SK-N-SH treated with all-trans-retinoic acid at 6 μM for 48 hours (cell line): Measurements from ENCODE around the gene KHNYN.

ENCODE experiments used
- ATAC-seq: fragments of 200-7000 bp; cut with Tn5 transposase; 3 replicates; pipeline ENCODE4 v1.9.1; 2020; ENCODE audit warnings: mild to moderate bottlenecking, moderate library complexity
- ARNTL ChIP-seq: fragments of 450-650 bp; formaldehyde crosslinking; IDR thresholded peaks from 2 replicates; pipeline ENCODE4 v1.5.0; 2020; ENCODE audit warnings: low read depth, mild to moderate bottlenecking, moderate library complexity, borderline replicate concordance
- CSDC2 ChIP-seq: fragments of 250-450 bp; sonication (Bioruptor Pico); IDR thresholded peaks from 2 replicates; pipeline ENCODE4 v1.5.0; 2020; ENCODE audit warnings: mild to moderate bottlenecking, moderate library complexity
- ESRRG ChIP-seq: fragments of 250-450 bp; sonication (Bioruptor Pico); IDR thresholded peaks from 2 replicates; pipeline ENCODE4 v1.6.1; 2021; ENCODE audit warnings: mild to moderate bottlenecking
- GLIS3 ChIP-seq: fragments of 250-450 bp; sonication (Bioruptor Pico); IDR thresholded peaks from 2 replicates; pipeline ENCODE4 v1.5.0; 2020; ENCODE audit warnings: mild to moderate bottlenecking, moderate library complexity
- ISL1 ChIP-seq: fragments of 250-450 bp; sonication (Bioruptor Pico); IDR thresholded peaks from 2 replicates; pipeline ENCODE4 v2.1.2; 2022; ENCODE audit warnings: mild to moderate bottlenecking, moderate library complexity
- OSR1 ChIP-seq: fragments of 250-450 bp; sonication (Bioruptor Pico); IDR thresholded peaks from 2 replicates; pipeline ENCODE4 v1.8.0; 2022; ENCODE audit warnings: moderate library complexity, mild to moderate bottlenecking, inconsistent platforms
- PPARA ChIP-seq: fragments of 250-450 bp; sonication (Bioruptor Pico); IDR thresholded peaks from 2 replicates; pipeline ENCODE4 v1.5.0; 2020; ENCODE audit warnings: mild to moderate bottlenecking, borderline replicate concordance
- RARB ChIP-seq: fragments of 250-450 bp; sonication (Bioruptor Pico); IDR thresholded peaks from 2 replicates; pipeline ENCODE4 v1.8.0; 2021; ENCODE audit warnings: mild to moderate bottlenecking, moderate library complexity
- TOX ChIP-seq: fragments of 250-450 bp; sonication (Bioruptor Pico); IDR thresholded peaks from 2 replicates; pipeline ENCODE4 v1.8.0; 2021; ENCODE audit warnings: mild to moderate bottlenecking, moderate library complexity, borderline replicate concordance
- ZFP3 ChIP-seq: fragments of 250-450 bp; sonication (Bioruptor Pico); IDR thresholded peaks from 2 replicates; pipeline ENCODE4 v1.5.0; 2020; ENCODE audit warnings: mild to moderate bottlenecking, moderate library complexity
- ZNF565 ChIP-seq: fragments of 450-650 bp; formaldehyde crosslinking; conservative IDR thresholded peaks from 2 replicates; pipeline ENCODE4 v1.5.0; 2020; ENCODE audit warnings: low read depth, mild to moderate bottlenecking, moderate library complexity
- ZNF70 ChIP-seq: fragments of 450-650 bp; formaldehyde crosslinking; IDR thresholded peaks from 2 replicates; pipeline ENCODE4 v1.5.0; 2020; ENCODE audit warnings: mild to moderate bottlenecking, moderate library complexity
- TF ChIP-seq, protein P1 (sequence below): fragments of 250-450 bp; sonication (Bioruptor Pico); IDR thresholded peaks from 2 replicates; pipeline ENCODE4 v1.5.1; 2021; ENCODE audit warnings: mild to moderate bottlenecking, moderate library complexity
- TF ChIP-seq, protein P2 (sequence below): fragments of 250-450 bp; sonication (Bioruptor Pico); IDR thresholded peaks from 2 replicates; pipeline ENCODE4 v1.8.0; 2021; ENCODE audit warnings: low read depth, mild to moderate bottlenecking, moderate library complexity, borderline replicate concordance
- TF ChIP-seq, protein P3 (sequence below): fragments of 250-450 bp; sonication (Bioruptor Pico); IDR thresholded peaks from 2 replicates; pipeline ENCODE4 v1.5.0; 2020; ENCODE audit warnings: mild to moderate bottlenecking, moderate library complexity
- TF ChIP-seq, protein P4 (sequence below): fragments of 250-450 bp; sonication (Bioruptor Pico); IDR thresholded peaks from 2 replicates; pipeline ENCODE4 v1.8.0; 2020; ENCODE audit warnings: mild to moderate bottlenecking, moderate library complexity, borderline replicate concordance

KHNYN gene

DNA sequence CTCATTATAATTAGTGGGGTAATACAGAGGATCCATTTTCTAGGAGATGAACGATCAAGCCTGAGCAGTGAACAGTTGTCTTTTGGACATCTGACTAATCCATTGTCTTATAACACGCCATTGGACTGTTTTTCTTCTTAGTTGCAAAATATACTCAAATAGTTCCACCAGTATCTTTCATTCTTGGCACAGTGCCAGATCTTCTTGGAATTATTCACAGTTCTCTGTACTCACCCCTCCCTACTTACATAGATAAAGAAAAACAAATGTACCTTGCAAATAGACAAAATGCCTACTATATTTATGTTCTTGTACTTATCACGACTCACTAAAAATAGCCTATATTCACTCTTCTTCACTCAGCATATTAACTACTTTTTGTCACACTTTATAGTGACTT is 4.0 kb upstream of the KHNYN start:
- no peak for ATAC-seq
- TF ChIP-seq ARNTL (CRISPR knock-in tag) = no peak
- no peak for TF ChIP-seq RARB (CRISPR knock-in tag)
- no peak for TF ChIP-seq OSR1
- TF ChIP-seq, protein P1, sequence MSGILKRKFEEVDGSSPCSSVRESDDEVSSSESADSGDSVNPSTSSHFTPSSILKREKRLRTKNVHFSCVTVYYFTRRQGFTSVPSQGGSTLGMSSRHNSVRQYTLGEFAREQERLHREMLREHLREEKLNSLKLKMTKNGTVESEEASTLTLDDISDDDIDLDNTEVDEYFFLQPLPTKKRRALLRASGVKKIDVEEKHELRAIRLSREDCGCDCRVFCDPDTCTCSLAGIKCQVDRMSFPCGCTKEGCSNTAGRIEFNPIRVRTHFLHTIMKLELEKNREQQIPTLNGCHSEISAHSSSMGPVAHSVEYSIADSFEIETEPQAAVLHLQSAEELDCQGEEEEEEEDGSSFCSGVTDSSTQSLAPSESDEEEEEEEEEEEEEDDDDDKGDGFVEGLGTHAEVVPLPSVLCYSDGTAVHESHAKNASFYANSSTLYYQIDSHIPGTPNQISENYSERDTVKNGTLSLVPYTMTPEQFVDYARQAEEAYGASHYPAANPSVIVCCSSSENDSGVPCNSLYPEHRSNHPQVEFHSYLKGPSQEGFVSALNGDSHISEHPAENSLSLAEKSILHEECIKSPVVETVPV (CRISPR knock-in tag) = no peak
- TF ChIP-seq, protein P2, sequence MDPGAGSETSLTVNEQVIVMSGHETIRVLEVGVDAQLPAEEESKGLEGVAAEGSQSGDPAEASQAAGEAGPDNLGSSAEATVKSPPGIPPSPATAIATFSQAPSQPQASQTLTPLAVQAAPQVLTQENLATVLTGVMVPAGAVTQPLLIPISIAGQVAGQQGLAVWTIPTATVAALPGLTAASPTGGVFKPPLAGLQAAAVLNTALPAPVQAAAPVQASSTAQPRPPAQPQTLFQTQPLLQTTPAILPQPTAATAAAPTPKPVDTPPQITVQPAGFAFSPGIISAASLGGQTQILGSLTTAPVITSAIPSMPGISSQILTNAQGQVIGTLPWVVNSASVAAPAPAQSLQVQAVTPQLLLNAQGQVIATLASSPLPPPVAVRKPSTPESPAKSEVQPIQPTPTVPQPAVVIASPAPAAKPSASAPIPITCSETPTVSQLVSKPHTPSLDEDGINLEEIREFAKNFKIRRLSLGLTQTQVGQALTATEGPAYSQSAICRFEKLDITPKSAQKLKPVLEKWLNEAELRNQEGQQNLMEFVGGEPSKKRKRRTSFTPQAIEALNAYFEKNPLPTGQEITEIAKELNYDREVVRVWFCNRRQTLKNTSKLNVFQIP (CRISPR knock-in tag) = no peak

DNA sequence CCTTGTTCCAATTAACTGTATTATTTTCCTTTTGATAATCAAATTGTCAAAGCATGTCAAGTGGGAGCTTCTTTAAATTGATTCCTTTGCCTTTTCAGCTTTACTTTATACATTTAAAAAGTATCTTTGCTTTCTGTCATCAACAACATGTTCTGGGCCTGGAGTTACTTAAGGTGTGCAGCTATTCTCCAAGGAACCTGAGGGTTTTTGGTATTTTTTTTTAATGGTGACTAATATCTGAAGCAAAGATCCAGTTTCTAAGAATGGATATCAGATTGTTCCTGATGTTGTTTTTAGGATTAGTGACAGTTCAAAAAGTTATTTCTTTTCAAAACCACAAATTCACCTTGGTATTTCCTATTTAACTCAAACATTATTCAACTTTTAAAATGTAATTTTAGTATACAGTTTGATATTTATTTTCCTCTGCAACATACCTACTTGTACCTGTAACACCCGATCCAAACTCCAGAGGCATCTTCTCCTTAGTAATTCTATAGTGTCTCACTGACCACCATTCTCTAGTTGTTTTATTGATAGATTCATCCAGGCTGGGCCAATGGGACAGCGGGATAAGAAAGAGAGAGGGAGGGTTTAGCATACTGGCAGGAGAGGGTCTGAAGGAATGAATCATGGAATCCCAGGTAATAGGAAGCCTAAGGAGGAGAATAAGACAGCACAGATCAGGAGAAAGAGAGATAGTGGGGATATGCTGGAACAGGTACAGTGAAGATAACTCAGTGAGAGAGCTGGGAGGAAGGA is 3.4 kb upstream of the KHNYN start:
- ATAC-seq = no peak
- TF ChIP-seq RARB (CRISPR knock-in tag) = no peak
- TF ChIP-seq ZFP3 (CRISPR knock-in tag) = no peak
- TF ChIP-seq, protein P3, sequence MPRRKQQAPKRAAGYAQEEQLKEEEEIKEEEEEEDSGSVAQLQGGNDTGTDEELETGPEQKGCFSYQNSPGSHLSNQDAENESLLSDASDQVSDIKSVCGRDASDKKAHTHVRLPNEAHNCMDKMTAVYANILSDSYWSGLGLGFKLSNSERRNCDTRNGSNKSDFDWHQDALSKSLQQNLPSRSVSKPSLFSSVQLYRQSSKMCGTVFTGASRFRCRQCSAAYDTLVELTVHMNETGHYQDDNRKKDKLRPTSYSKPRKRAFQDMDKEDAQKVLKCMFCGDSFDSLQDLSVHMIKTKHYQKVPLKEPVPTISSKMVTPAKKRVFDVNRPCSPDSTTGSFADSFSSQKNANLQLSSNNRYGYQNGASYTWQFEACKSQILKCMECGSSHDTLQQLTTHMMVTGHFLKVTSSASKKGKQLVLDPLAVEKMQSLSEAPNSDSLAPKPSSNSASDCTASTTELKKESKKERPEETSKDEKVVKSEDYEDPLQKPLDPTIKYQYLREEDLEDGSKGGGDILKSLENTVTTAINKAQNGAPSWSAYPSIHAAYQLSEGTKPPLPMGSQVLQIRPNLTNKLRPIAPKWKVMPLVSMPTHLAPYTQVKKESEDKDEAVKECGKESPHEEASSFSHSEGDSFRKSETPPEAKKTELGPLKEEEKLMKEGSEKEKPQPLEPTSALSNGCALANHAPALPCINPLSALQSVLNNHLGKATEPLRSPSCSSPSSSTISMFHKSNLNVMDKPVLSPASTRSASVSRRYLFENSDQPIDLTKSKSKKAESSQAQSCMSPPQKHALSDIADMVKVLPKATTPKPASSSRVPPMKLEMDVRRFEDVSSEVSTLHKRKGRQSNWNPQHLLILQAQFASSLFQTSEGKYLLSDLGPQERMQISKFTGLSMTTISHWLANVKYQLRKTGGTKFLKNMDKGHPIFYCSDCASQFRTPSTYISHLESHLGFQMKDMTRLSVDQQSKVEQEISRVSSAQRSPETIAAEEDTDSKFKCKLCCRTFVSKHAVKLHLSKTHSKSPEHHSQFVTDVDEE (CRISPR knock-in tag) = no peak
- TF ChIP-seq ESRRG (CRISPR knock-in tag) = no peak
- TF ChIP-seq GLIS3 (CRISPR knock-in tag) = no peak
- no peak for TF ChIP-seq ISL1 (CRISPR knock-in tag)
- TF ChIP-seq, protein P4, sequence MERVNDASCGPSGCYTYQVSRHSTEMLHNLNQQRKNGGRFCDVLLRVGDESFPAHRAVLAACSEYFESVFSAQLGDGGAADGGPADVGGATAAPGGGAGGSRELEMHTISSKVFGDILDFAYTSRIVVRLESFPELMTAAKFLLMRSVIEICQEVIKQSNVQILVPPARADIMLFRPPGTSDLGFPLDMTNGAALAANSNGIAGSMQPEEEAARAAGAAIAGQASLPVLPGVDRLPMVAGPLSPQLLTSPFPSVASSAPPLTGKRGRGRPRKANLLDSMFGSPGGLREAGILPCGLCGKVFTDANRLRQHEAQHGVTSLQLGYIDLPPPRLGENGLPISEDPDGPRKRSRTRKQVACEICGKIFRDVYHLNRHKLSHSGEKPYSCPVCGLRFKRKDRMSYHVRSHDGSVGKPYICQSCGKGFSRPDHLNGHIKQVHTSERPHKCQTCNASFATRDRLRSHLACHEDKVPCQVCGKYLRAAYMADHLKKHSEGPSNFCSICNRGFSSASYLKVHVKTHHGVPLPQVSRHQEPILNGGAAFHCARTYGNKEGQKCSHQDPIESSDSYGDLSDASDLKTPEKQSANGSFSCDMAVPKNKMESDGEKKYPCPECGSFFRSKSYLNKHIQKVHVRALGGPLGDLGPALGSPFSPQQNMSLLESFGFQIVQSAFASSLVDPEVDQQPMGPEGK (CRISPR knock-in tag) = no peak
- TF ChIP-seq ZNF565 (CRISPR knock-in tag) = no peak
- TF ChIP-seq, protein P1 (CRISPR knock-in tag) = no peak
- no peak for TF ChIP-seq PPARA

DNA sequence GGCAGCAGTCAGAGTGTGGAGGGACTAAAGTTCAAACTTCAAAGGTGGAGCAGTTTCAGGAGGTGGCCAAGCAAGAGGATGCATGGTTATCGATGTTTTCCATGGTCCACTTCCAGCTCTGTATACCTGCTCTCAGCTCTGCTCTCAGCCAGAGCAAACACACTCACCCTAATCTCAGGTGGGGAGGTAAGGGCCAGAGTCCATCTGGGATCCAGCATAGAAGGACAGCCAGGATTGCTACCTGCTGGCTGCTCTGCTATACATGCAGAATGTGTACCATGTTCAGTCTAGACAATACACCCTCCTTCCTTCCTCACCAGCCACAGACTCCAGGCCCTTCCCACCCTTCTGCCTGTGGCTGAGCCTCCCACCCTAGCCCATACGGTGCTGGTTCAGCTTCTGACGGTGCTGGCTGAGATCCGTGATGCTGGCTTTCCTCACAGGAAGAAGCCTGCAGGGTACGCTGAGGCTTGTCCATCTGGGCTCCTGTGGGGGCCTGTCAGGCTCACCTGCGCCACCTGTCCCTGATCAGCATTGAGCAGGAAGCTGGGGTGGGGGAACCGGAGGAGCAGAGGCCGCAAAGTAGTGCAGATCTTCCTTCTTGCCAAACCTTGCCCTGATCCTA is 2.7 kb upstream of the KHNYN start:
- ATAC-seq = no peak
- no peak for TF ChIP-seq TOX (CRISPR knock-in tag)
- TF ChIP-seq ARNTL (CRISPR knock-in tag) = no peak
- TF ChIP-seq, protein P3 (CRISPR knock-in tag) = no peak
- TF ChIP-seq ISL1 (CRISPR knock-in tag) = no peak
- TF ChIP-seq CSDC2 (CRISPR knock-in tag) = no peak
- TF ChIP-seq ZNF70 = no peak
